Measurements from ENCODE around the gene RNASE8.

- TF ChIP-seq CTCF (IDR thresholded peaks at IDR 0.05; ENCODE audit: low read depth, low read length, poor library complexity, severe bottlenecking) = no peak
- no peak for TF ChIP-seq EZH2phosphoT487 (IDR thresholded peaks at IDR 0.05; ENCODE audit: borderline replicate concordance, low read length)
Observed at GRCh38 chr14:21026274-21026987, 31.2 kb upstream of the RNASE8 start.

Measured in DOHH2 (cell line).